ENCODE data around the gene SH3RF3.

Gene SH3RF3

GRCh38 chr2:109187711-109188495 is 58.9 kb downstream of the SH3RF3 start:
- H3K27ac Mint-ChIP-seq: no peak overlapping the region
- no peak overlapping the region for H3K4me3 Mint-ChIP-seq
- DNase-seq: no peak
- H3K9me3 Mint-ChIP-seq: no peaks in the 10 kb centered on the region
- peaks cover 55% of the 10 kb centered on the region for H3K4me1 Mint-ChIP-seq
- H3K36me3 Mint-ChIP-seq (ENCODE audit: low read depth): no peaks in the 10 kb centered on the region
- no peak for TF ChIP-seq CTCF (IDR thresholded peaks at IDR 0.05)
- peaks cover 8% of the 10 kb centered on the region for H3K27me3 Mint-ChIP-seq (ENCODE audit: low read depth, poor library complexity)

- DNase-seq: no peak
- Mint-ChIP-seq H3K36me3 (ENCODE audit: low read depth) (no peaks in the 10 kb centered on the region), H3K4me1 (peaks cover 50% of the 10 kb centered on the region), H3K9me3 (no peaks in the 10 kb centered on the region), H3K4me3 (no peak overlapping the region), H3K27me3 (ENCODE audit: low read depth, poor library complexity) (peaks cover 8% of the 10 kb centered on the region), H3K27ac (no peak overlapping the region)
- no peak for TF ChIP-seq CTCF (IDR thresholded peaks at IDR 0.05)
Observed at GRCh38 chr2:109188496-109188890, 59.5 kb downstream of the SH3RF3 start.

- Mint-ChIP-seq H3K9me3 (no peaks in the 10 kb centered on the region), H3K36me3 (ENCODE audit: low read depth) (no peaks in the 10 kb centered on the region), H3K4me1 (peaks cover 46% of the 10 kb centered on the region), H3K4me3 (no peak overlapping the region), H3K27ac (no peak overlapping the region), H3K27me3 (ENCODE audit: low read depth, poor library complexity) (peaks cover 8% of the 10 kb centered on the region)
- DNase-seq: no peak
- TF ChIP-seq CTCF (IDR thresholded peaks at IDR 0.05): no peak
Observed at GRCh38 chr2:109188898-109189297, 59.9 kb downstream of the SH3RF3 start.

- no peak for TF ChIP-seq CTCF (IDR thresholded peaks at IDR 0.05)
- no peaks in the 10 kb centered on the region for H3K9me3 Mint-ChIP-seq
- H3K27me3 Mint-ChIP-seq (ENCODE audit: low read depth, poor library complexity): peaks cover 8% of the 10 kb centered on the region
- H3K4me1 Mint-ChIP-seq: peaks cover 45% of the 10 kb centered on the region
- no peaks in the 10 kb centered on the region for H3K36me3 Mint-ChIP-seq (ENCODE audit: low read depth)
- no peak overlapping the region for H3K4me3 Mint-ChIP-seq
- no peak for DNase-seq
- H3K27ac Mint-ChIP-seq: no peak overlapping the region
Observed at GRCh38 chr2:109189751-109190150, 60.7 kb downstream of the SH3RF3 start.

GRCh38 chr2:109193807-109194619 is 65.0 kb downstream of the SH3RF3 start:
- DNase-seq: no peak
- Mint-ChIP-seq H3K27ac (no peak overlapping the region), H3K36me3 (ENCODE audit: low read depth) (no peaks in the 10 kb centered on the region), H3K9me3 (no peaks in the 10 kb centered on the region), H3K4me1 (peaks cover 58% of the 10 kb centered on the region), H3K27me3 (ENCODE audit: low read depth, poor library complexity) (peaks cover 9% of the 10 kb centered on the region), H3K4me3 (no peak overlapping the region)
- TF ChIP-seq CTCF (IDR thresholded peaks at IDR 0.05): no peak
